OCI-LY3 (cell line): ENCODE measurements around the gene NLGN1.

Experiments used
- H2AFZ ChIP-seq: fragments of 200-600, 300-600 bp; shearing (Covaris generic); 2 replicates; pipeline ENCODE4 v1.6.0; 2014; ENCODE audit warnings: antibody characterized with exemption, low read depth, low read length
- H3K27ac ChIP-seq: fragments of 200-600, 300-600 bp; sonication (generic); 2 replicates; pipeline ENCODE4 v1.5.1; 2014; ENCODE audit warnings: mild to moderate bottlenecking, low read length, moderate library complexity, mixed read lengths
- H3K27me3 ChIP-seq: fragments of 200-600, 300-600 bp; sonication (generic); 2 replicates; pipeline ENCODE4 v1.6.1; 2014; ENCODE audit warnings: low read depth, low read length, mixed read lengths
- H3K36me3 ChIP-seq: fragments of 200-600, 300-600 bp; sonication (generic); replicated peaks from 2 replicates; pipeline ENCODE3; 2014; ENCODE audit warnings: low read depth, low read length, mixed read lengths
- H3K4me1 ChIP-seq: fragments of 300-600, 200-600 bp; sonication (generic); 2 replicates; pipeline ENCODE4 v1.6.1; 2014; ENCODE audit warnings: low read length, mixed read lengths
- H3K4me2 ChIP-seq: fragments of 200-600, 300-600 bp; sonication (generic); 2 replicates; pipeline ENCODE4 v1.6.1; 2014; ENCODE audit warnings: low read length, mixed read lengths
- H3K4me3 ChIP-seq: fragments of 300-600, 200-600 bp; sonication (generic); 2 replicates; pipeline ENCODE4 v1.5.1; 2014; ENCODE audit warnings: antibody characterized with exemption, mild to moderate bottlenecking, low read length, moderate library complexity
- H3K79me2 ChIP-seq: fragments of 300-600, 200-600 bp; shearing (Covaris generic); 2 replicates; pipeline ENCODE4 v1.6.1; 2014; ENCODE audit warnings: mild to moderate bottlenecking, low read length, mixed read lengths
- H3K9ac ChIP-seq: fragments of 300-600, 200-600 bp; shearing (Covaris generic); 2 replicates; pipeline ENCODE4 v1.6.0; 2014; ENCODE audit warnings: mild to moderate bottlenecking, low read length, moderate library complexity
- H3K9me3 ChIP-seq: fragments of 200-600, 300-600 bp; shearing (Covaris generic); 2 replicates; pipeline ENCODE4 v1.6.1; 2014; ENCODE audit warnings: low read length, mixed read lengths; ENCODE audit not compliant: insufficient read depth
- H4K20me1 ChIP-seq: fragments of 200-600, 300-600 bp; sonication (generic); 2 replicates; pipeline ENCODE4 v1.6.1; 2016; ENCODE audit warnings: low read length, mixed read lengths; ENCODE audit not compliant: insufficient read depth
- CTCF ChIP-seq: fragments of 200-600, 300-600 bp; sonication (generic); IDR thresholded peaks from 2 replicates; pipeline ENCODE4 v1.5.1; 2014; ENCODE audit warnings: antibody characterized with exemption, low read length, low read depth
- EZH2phosphoT487 ChIP-seq: fragments of 200-600 bp; shearing (Covaris generic); IDR thresholded peaks from 2 replicates; pipeline ENCODE4 v1.6.1; 2018; ENCODE audit warnings: antibody characterized with exemption, mixed run types, low read depth

Gene NLGN1

GRCh38 chr3:173958805-173959204, 561.3 kb downstream of the NLGN1 start:
- Histone ChIP-seq H3K79me2 (no peaks in the 10 kb centered on the region), H3K9me3 (no peaks in the 10 kb centered on the region), H2AFZ (no peak overlapping the region), H3K27me3 (no peaks in the 10 kb centered on the region), H3K4me1 (peaks cover 9% of the 10 kb centered on the region; the same call in 1 of the 2 replicates), H3K27ac (no peak overlapping the region), H3K9ac (no peak overlapping the region), H4K20me1 (no peaks in the 10 kb centered on the region), H3K36me3 (no peaks in the 10 kb centered on the region), H3K4me2 (no peak overlapping the region), H3K4me3 (no peak overlapping the region)
- no peak for TF ChIP-seq EZH2phosphoT487

GRCh38 chr3:173970281-173970680, 572.7 kb downstream of the NLGN1 start:
- Histone ChIP-seq H3K4me1 (peaks cover 26% of the 10 kb centered on the region), H3K9me3 (no peaks in the 10 kb centered on the region), H3K36me3 (no peaks in the 10 kb centered on the region), H3K79me2 (no peaks in the 10 kb centered on the region), H3K4me2 (no peak overlapping the region), H3K4me3 (no peak overlapping the region), H4K20me1 (no peaks in the 10 kb centered on the region), H3K27me3 (no peaks in the 10 kb centered on the region), H3K9ac (no peak overlapping the region), H2AFZ (no peak overlapping the region), H3K27ac (no peak overlapping the region)
- TF ChIP-seq CTCF, result no peak
- TF ChIP-seq EZH2phosphoT487, result no peak

- Histone ChIP-seq H3K9ac (no peak overlapping the region), H3K4me1 (peaks cover 22% of the 10 kb centered on the region), H2AFZ (peak overlapping the region; percentile 29; the same call in 1 of the 2 replicates), H4K20me1 (no peaks in the 10 kb centered on the region), H3K79me2 (no peaks in the 10 kb centered on the region), H3K9me3 (no peaks in the 10 kb centered on the region), H3K4me3 (no peak overlapping the region), H3K27ac (peak overlapping the region; percentile 52), H3K36me3 (peaks cover 5% of the 10 kb centered on the region), H3K4me2 (peak overlapping the region; percentile 56), H3K27me3 (no peaks in the 10 kb centered on the region)
- TF ChIP-seq EZH2phosphoT487 (no peak), CTCF (no peak)
Measured at GRCh38 chr3:173976281-173976680, 578.7 kb downstream of the NLGN1 start.

GRCh38 chr3:173977747-173978146, 580.2 kb downstream of the NLGN1 start:
- Histone ChIP-seq H3K4me1 (peaks cover 22% of the 10 kb centered on the region), H3K9ac (no peak overlapping the region), H3K27me3 (no peaks in the 10 kb centered on the region), H3K4me3 (no peak overlapping the region), H3K9me3 (no peaks in the 10 kb centered on the region), H3K36me3 (peaks cover 5% of the 10 kb centered on the region), H4K20me1 (no peaks in the 10 kb centered on the region), H3K4me2 (no peak overlapping the region), H3K27ac (no peak overlapping the region), H2AFZ (no peak overlapping the region), H3K79me2 (no peaks in the 10 kb centered on the region)
- TF ChIP-seq EZH2phosphoT487 (no peak), CTCF (no peak)

- no peak for TF ChIP-seq EZH2phosphoT487
- no peak for TF ChIP-seq CTCF
- H3K36me3 ChIP-seq, result no peaks in the 10 kb centered on the region
- H3K27me3 ChIP-seq, result no peaks in the 10 kb centered on the region
- no peak overlapping the region for H3K4me2 ChIP-seq
- no peak overlapping the region for H2AFZ ChIP-seq
- H3K9me3 ChIP-seq, result no peaks in the 10 kb centered on the region
- H3K79me2 ChIP-seq, result no peaks in the 10 kb centered on the region
- no peaks in the 10 kb centered on the region for H4K20me1 ChIP-seq
- H3K4me3 ChIP-seq, result no peak overlapping the region
- no peaks in the 10 kb centered on the region for H3K4me1 ChIP-seq
- H3K27ac ChIP-seq, result no peak overlapping the region
- no peak overlapping the region for H3K9ac ChIP-seq
Measured at GRCh38 chr3:173983343-173983742, 585.8 kb downstream of the NLGN1 start.
